Measurements from ENCODE around the gene ZBTB47. TPM values are rescaled to one million over a fixed set of nuclear protein-coding genes. Genes with fewer than 3 reads are reported as not detected.

The ZBTB47 gene
- polyA plus RNA-seq (2013, experiment 1 of 2): 4.9 TPM
- polyA plus RNA-seq (2013, experiment 2 of 2): 3.8 TPM

DNA sequence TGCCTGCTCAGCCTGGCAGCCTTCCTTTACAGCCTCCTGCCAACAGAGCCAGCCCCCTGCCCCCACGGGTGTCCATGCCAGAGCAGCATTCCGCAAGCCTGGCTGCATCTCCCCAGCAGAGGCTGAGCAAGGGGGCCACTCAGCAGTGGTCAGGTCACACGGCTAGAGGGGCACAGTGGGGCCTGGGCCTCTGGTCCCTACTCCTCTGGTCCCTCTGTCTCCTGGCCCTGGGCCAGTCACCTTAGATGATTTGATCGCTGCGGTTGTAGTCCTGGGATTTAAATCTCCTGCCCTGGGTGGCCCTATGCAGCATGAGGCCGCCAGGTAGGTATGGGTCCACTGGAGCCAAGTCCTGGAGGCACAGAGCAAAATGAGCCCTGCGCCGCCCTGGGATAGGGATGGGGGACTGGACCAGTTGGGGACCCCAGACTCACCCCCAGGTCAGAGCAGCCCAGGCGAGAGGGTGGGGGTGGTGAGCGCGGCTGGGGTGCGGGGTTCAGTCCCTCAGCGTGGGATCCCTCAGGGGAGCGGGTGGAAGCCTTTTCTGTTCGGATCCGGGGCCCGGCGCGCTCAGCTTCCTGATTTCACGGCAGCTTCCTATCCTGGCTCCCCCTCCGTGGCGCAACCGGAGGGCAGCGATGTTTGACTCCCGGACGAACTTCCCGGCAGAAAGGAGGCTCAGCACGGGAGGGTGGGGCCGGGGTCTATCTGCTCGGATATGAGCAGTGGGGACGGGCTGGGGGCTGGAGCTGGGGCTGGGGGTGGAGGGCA is at the start of gene ZBTB47:
TSS of gene ZBTB47 (plus strand) at position 138 of the 771 bp plus-strand sequence. CDS start 4,659 bp downstream, outside the sequence.
- H3K36me3 ChIP-seq (ENCODE audit: control insufficient read depth, insufficient read depth, low read length): peaks cover 16% of the 10 kb centered on the region
- peak within 1 kb of the TSS; percentile 63 for H3K4me3 ChIP-seq (ENCODE audit: extremely low read depth, insufficient read depth, low read length, poor library complexity, severe bottlenecking)
- H3K9me3 ChIP-seq (ENCODE audit: control insufficient read depth, low read length): no peaks in the 10 kb centered on the region
- peaks cover 38% of the 10 kb centered on the region for H3K4me1 ChIP-seq (ENCODE audit: control insufficient read depth, insufficient read depth, low read length, poor library complexity, severe bottlenecking)
- H3K27ac ChIP-seq (ENCODE audit: low read depth, low read length, severe bottlenecking): peak within 1 kb of the TSS; percentile 57
- whole genome bisulfite sequencing, 2 experiments (ENCODE audit: insufficient coverage in 2 of 2): 21 to 27% methylated on average over 21 to 23 of the region's 31 CpGs

DNA sequence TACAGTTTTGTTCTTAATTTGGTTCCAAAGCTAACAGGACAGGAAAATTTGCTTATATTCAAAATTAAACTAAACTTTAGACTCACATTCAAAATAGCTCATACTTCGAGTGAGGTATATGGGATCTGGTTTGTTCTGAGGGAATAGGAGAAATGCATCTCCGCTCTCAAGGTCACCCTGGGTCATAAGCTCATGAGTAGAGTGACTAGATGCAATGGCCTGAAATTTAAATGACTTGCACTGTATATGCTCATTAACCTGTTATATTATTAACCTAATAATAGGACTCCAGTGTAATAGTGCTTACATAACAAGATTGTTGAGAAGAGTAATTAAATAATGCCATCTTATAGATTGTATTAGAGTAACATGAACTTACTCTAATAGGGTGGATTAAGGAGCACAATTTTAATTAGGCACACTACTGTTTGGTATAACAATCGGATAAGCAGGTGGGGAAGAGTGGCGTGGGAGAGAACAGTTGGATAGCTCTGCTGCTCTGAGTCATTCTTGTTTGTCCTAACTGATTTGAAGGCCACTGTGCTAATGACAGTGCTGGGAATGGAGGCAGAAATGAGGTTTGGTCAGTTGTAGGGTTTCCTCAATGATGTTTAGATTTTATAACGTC is 47.8 kb upstream of the ZBTB47 start:
- peaks cover 4% of the 10 kb centered on the region for H3K4me1 ChIP-seq (ENCODE audit: control insufficient read depth, insufficient read depth, low read length, poor library complexity, severe bottlenecking)
- H3K27ac ChIP-seq (ENCODE audit: low read depth, low read length, severe bottlenecking): no peak overlapping the region
- WGBS, 2 experiments (ENCODE audit: insufficient coverage in 2 of 2): 85 to 89% methylated on average over 2 of the region's 5 CpGs
- H3K4me3 ChIP-seq (ENCODE audit: extremely low read depth, insufficient read depth, low read length, poor library complexity, severe bottlenecking): no peak overlapping the region
- no peaks in the 10 kb centered on the region for H3K9me3 ChIP-seq (ENCODE audit: control insufficient read depth, low read length)
- H3K36me3 ChIP-seq (ENCODE audit: control insufficient read depth, insufficient read depth, low read length): peaks cover 54% of the 10 kb centered on the region

DNA sequence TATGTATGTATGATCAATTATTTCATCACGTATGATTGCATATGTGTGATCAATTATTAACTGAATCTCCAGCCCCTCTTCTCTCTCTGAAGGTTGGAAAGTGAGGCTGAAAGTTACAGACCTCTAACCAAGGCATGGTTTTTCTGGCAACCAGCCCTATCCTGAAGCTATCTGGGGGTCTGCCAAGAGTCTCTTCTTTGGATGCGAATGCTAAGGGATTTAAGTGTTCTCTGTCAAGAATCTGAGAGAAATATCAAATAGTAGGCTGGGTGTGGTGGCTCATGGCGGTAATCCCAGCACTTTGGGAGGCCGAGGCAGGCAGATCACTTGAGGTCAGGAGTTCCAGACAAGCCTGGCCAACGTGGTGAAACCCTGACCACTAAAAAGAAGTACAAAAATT is 44.9 kb upstream of the ZBTB47 start:
- Histone ChIP-seq H3K36me3 (ENCODE audit: control insufficient read depth, insufficient read depth, low read length) (peaks cover 45% of the 10 kb centered on the region), H3K4me3 (ENCODE audit: extremely low read depth, insufficient read depth, low read length, poor library complexity, severe bottlenecking) (no peak overlapping the region), H3K27ac (ENCODE audit: low read depth, low read length, severe bottlenecking) (no peak overlapping the region), H3K4me1 (ENCODE audit: control insufficient read depth, insufficient read depth, low read length, poor library complexity, severe bottlenecking) (no peaks in the 10 kb centered on the region), H3K9me3 (ENCODE audit: control insufficient read depth, low read length) (no peaks in the 10 kb centered on the region)
- 88 to 97% methylated on average over 2 to 4 of the region's 5 CpGs for WGBS, 2 experiments (ENCODE audit: insufficient coverage in 2 of 2)

DNA sequence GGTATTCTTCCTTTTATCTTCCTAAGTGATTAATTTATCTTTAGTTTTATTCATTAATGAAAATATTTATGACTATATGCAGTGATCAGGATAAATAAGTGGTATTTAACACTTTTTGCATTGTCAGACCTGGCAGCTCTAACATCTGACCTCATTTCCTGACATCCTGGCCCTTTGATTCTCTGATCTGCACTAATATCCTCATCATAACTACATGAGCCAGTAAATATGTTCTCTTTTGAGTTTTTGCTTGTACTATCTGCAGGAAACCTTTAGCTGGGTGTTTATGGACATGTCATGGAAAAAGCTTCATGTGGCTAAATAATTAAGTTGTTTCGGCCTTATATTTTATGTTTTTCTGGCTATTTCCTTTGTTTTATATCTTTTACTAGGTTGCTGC is 42.5 kb upstream of the ZBTB47 start:
- Histone ChIP-seq H3K9me3 (ENCODE audit: control insufficient read depth, low read length) (no peaks in the 10 kb centered on the region), H3K4me3 (ENCODE audit: extremely low read depth, insufficient read depth, low read length, poor library complexity, severe bottlenecking) (no peak overlapping the region), H3K4me1 (ENCODE audit: control insufficient read depth, insufficient read depth, low read length, poor library complexity, severe bottlenecking) (no peaks in the 10 kb centered on the region), H3K27ac (ENCODE audit: low read depth, low read length, severe bottlenecking) (no peak overlapping the region), H3K36me3 (ENCODE audit: control insufficient read depth, insufficient read depth, low read length) (peaks cover 41% of the 10 kb centered on the region)
- no CpG with 5 or more reads among the region's 1 CpG for WGBS, 2 experiments (ENCODE audit: insufficient coverage in 2 of 2)

DNA sequence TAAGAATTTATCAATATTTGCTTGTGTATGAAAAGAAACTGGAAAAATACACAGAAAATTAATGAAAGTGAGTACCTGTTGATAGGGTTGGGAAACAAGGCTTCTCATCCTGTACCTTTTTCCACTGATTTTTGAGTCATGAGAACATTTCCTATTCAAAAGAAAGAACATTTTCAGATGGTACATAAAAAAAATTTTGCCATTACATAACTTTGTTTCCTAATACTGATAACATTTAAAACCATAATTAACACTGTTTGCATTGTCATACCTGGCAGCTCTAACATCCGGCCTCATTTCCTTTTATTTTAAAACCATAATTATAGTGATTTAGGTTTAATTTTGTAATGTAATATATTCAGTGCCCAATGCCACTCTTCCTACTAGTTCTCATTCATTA is 41.3 kb upstream of the ZBTB47 start:
- H3K4me3 ChIP-seq (ENCODE audit: extremely low read depth, insufficient read depth, low read length, poor library complexity, severe bottlenecking): no peak overlapping the region
- peaks cover 34% of the 10 kb centered on the region for H3K36me3 ChIP-seq (ENCODE audit: control insufficient read depth, insufficient read depth, low read length)
- H3K27ac ChIP-seq (ENCODE audit: low read depth, low read length, severe bottlenecking): no peak overlapping the region
- no peaks in the 10 kb centered on the region for H3K9me3 ChIP-seq (ENCODE audit: control insufficient read depth, low read length)
- WGBS, 2 experiments (ENCODE audit: insufficient coverage in 2 of 2): no CpG with 5 or more reads among the region's 1 CpG
- H3K4me1 ChIP-seq (ENCODE audit: control insufficient read depth, insufficient read depth, low read length, poor library complexity, severe bottlenecking): no peaks in the 10 kb centered on the region

DNA sequence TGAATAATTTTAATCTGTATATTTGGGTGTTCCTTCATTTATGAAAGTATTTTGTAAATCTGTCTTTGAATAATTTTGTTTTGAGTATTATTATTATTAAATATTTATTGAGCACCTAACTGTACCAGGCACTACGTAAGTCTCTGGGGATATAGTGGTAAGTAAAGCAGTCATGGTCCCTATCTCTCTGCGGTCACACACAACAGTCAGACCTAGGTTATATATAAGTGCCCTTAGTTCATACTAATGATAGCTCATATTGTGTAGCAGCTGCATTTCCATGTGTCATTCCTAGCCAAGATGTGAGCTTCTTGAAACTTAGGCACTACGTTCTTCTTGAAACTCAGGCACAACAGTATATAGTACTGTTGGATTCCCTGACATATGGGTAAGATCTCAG is 40.6 kb upstream of the ZBTB47 start:
- no peak overlapping the region for H3K4me3 ChIP-seq (ENCODE audit: extremely low read depth, insufficient read depth, low read length, poor library complexity, severe bottlenecking)
- WGBS, 2 experiments (ENCODE audit: insufficient coverage in 2 of 2): 100% methylated on average over 1 of the region's 3 CpGs; no CpG with 5 or more reads in 1 of the 2 experiments
- H3K9me3 ChIP-seq (ENCODE audit: control insufficient read depth, low read length): no peaks in the 10 kb centered on the region
- H3K27ac ChIP-seq (ENCODE audit: low read depth, low read length, severe bottlenecking): no peak overlapping the region
- H3K4me1 ChIP-seq (ENCODE audit: control insufficient read depth, insufficient read depth, low read length, poor library complexity, severe bottlenecking): no peaks in the 10 kb centered on the region
- peaks cover 27% of the 10 kb centered on the region for H3K36me3 ChIP-seq (ENCODE audit: control insufficient read depth, insufficient read depth, low read length)

DNA sequence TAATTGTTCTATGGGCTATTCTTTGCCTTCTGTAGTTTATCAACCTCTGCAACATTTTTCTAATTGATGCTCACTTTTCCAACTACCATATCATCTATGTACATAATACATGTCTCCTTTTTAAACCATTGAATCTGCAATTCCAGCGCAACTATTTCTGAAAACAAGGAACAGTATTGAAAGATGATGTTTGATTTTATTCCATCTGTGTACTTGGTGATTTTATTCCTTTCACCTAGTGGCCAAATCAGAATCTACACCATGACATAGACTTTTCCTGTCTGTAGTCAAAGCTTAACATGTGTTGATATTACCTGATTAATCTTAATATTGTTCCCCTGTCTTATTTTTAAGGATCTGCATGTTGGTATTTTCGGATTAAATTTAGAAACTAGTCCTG is 40.0 kb upstream of the ZBTB47 start:
- no CpG with 5 or more reads among the region's 2 CpGs for WGBS, 2 experiments (ENCODE audit: insufficient coverage in 2 of 2)
- no peak overlapping the region for H3K4me3 ChIP-seq (ENCODE audit: extremely low read depth, insufficient read depth, low read length, poor library complexity, severe bottlenecking)
- H3K4me1 ChIP-seq (ENCODE audit: control insufficient read depth, insufficient read depth, low read length, poor library complexity, severe bottlenecking): no peaks in the 10 kb centered on the region
- peaks cover 25% of the 10 kb centered on the region for H3K36me3 ChIP-seq (ENCODE audit: control insufficient read depth, insufficient read depth, low read length)
- no peaks in the 10 kb centered on the region for H3K9me3 ChIP-seq (ENCODE audit: control insufficient read depth, low read length)
- H3K27ac ChIP-seq (ENCODE audit: low read depth, low read length, severe bottlenecking): no peak overlapping the region

DNA sequence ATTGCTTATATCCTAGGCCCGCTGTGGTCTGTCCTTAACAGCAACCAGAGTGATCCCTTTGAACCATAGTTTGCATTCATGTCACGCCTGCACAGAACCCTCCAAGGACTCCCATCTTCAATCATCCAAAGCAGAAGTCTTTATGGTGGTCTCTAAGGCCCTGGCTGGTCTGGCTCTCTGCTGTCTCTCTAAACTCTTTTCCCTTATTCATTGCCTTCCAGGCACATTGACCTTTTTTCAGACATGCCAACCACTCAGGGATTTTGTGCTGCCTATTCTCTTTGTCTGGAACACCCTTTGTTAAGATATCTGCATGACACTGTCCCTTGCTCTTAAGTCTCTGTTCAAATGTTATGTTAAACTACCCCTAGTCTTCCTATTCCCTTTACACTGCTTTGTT is 21.9 kb upstream of the ZBTB47 start:
- Histone ChIP-seq H3K36me3 (ENCODE audit: control insufficient read depth, insufficient read depth, low read length) (peaks cover 69% of the 10 kb centered on the region), H3K4me1 (ENCODE audit: control insufficient read depth, insufficient read depth, low read length, poor library complexity, severe bottlenecking) (peaks cover 13% of the 10 kb centered on the region), H3K27ac (ENCODE audit: low read depth, low read length, severe bottlenecking) (peak overlapping the region; percentile 32), H3K9me3 (ENCODE audit: control insufficient read depth, low read length) (no peaks in the 10 kb centered on the region), H3K4me3 (ENCODE audit: extremely low read depth, insufficient read depth, low read length, poor library complexity, severe bottlenecking) (no peak overlapping the region)
- 76 to 97% methylated on average over 2 of the region's 2 CpGs for WGBS, 2 experiments (ENCODE audit: insufficient coverage in 2 of 2)

DNA sequence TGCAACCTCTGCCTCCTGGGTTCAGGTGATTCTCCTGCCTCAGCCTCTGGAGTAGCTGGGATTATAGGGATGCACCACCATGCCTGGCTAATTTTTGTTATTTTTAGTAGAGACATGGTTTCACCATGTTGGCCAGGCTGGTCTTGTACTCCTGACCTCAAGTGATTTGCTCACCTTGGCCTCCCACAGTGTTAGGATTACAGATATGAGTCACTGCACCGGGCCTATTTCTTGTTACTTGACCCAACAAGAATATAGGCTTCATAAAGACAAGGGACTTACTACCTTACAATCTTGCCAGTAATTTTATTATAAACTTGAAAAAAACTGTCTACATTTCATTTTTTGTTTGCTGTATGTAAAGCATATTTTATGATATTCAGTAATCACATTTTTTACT is 21.4 kb upstream of the ZBTB47 start:
- H3K36me3 ChIP-seq (ENCODE audit: control insufficient read depth, insufficient read depth, low read length): peaks cover 74% of the 10 kb centered on the region
- WGBS, 2 experiments (ENCODE audit: insufficient coverage in 2 of 2): no CpG with 5 or more reads among the region's 1 CpG
- no peaks in the 10 kb centered on the region for H3K9me3 ChIP-seq (ENCODE audit: control insufficient read depth, low read length)
- H3K4me3 ChIP-seq (ENCODE audit: extremely low read depth, insufficient read depth, low read length, poor library complexity, severe bottlenecking): no peak overlapping the region
- no peak overlapping the region for H3K27ac ChIP-seq (ENCODE audit: low read depth, low read length, severe bottlenecking)
- peaks cover 14% of the 10 kb centered on the region for H3K4me1 ChIP-seq (ENCODE audit: control insufficient read depth, insufficient read depth, low read length, poor library complexity, severe bottlenecking)

DNA sequence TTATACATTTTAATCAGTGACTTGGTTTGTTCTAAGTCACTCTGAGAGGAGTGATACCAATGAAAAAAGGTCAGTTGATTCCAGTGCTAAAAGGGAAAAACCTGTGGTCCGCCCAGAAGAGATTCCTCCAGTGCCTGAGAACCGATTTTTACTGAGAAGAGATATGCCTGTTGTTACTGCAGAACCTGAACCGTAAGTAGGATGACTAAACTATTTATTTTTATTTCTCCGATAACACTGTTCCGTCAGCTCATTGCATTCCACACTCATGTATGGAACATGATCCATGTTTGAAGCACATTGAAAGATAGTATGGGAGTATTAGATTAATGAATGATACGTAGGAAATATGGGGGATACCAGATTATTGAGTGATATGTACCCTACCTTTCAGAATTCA is 20.0 kb upstream of the ZBTB47 start:
- H3K36me3 ChIP-seq (ENCODE audit: control insufficient read depth, insufficient read depth, low read length): peaks cover 78% of the 10 kb centered on the region
- H3K27ac ChIP-seq (ENCODE audit: low read depth, low read length, severe bottlenecking): no peak overlapping the region
- 97 to 100% methylated on average over 3 to 4 of the region's 6 CpGs for WGBS, 2 experiments (ENCODE audit: insufficient coverage in 2 of 2)
- H3K9me3 ChIP-seq (ENCODE audit: control insufficient read depth, low read length): no peaks in the 10 kb centered on the region
- H3K4me1 ChIP-seq (ENCODE audit: control insufficient read depth, insufficient read depth, low read length, poor library complexity, severe bottlenecking): peaks cover 21% of the 10 kb centered on the region
- H3K4me3 ChIP-seq (ENCODE audit: extremely low read depth, insufficient read depth, low read length, poor library complexity, severe bottlenecking): no peak overlapping the region

DNA sequence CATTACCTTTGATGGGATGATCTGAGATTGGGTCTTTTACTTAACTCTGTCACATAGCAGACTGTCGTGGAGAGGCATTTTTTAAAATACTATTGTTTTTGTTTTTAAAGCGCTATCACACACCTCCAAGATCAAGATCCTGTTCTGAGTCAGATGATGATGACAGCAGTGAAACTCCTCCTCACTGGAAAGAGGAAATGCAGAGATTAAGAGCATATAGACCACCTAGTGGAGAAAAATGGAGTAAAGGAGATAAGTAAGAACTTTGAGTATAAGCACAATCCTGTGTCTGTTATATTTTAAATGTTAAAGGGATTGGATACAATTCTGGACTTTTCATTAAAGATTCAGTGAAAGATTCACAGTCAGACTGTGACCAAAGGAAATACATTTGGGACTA is 18.4 kb upstream of the ZBTB47 start:
- WGBS, 2 experiments (ENCODE audit: insufficient coverage in 2 of 2): no CpG with 5 or more reads among the region's 2 CpGs
- H3K27ac ChIP-seq (ENCODE audit: low read depth, low read length, severe bottlenecking): no peak overlapping the region
- H3K36me3 ChIP-seq (ENCODE audit: control insufficient read depth, insufficient read depth, low read length): peaks cover 89% of the 10 kb centered on the region

More for the DNA sequence above, 18.4 kb upstream of the ZBTB47 start:
- Histone ChIP-seq H3K4me1 (ENCODE audit: control insufficient read depth, insufficient read depth, low read length, poor library complexity, severe bottlenecking) (peaks cover 21% of the 10 kb centered on the region), H3K4me3 (ENCODE audit: extremely low read depth, insufficient read depth, low read length, poor library complexity, severe bottlenecking) (no peak overlapping the region), H3K9me3 (ENCODE audit: control insufficient read depth, low read length) (no peaks in the 10 kb centered on the region)
